ENCODE data around the gene OTOF. TPM values are rescaled to one million over a fixed set of nuclear protein-coding genes. Genes with fewer than 3 reads are reported as not detected.

Gene OTOF
- total and polyA plus RNA-seq, 9 of the 15 experiments (the other 6 are each of a cell fraction or from before 2014, with no cell fraction given) = 0.03 to 0.11 (median 0.06) TPM; not detected in 5

GRCh38 chr2:26460613-26461031 lies 17.3 kb downstream of the OTOF start (continued):
- no peak for TF ChIP-seq AFF4 (CRISPR knock-in tag; IDR thresholded peaks at IDR 0.05)
- no peak for TF ChIP-seq ZBTB43 (CRISPR knock-in tag; IDR thresholded peaks at IDR 0.05)
- TF ChIP-seq TBP (optimal IDR thresholded peaks at IDR 0.05; ENCODE audit: low read depth, low read length) = no peak
- no peak for TF ChIP-seq TRIM24 (IDR thresholded peaks at IDR 0.05)
- TF ChIP-seq DIDO1 (tag; IDR thresholded peaks at IDR 0.05; ENCODE audit: low read depth) = no peak
- no peak for TF ChIP-seq HIVEP1 (CRISPR knock-in tag; IDR thresholded peaks at IDR 0.05)
- TF ChIP-seq TCF15 (CRISPR knock-in tag; IDR thresholded peaks at IDR 0.05) = no peak
- no peak for TF ChIP-seq ZNF121 (CRISPR knock-in tag; conservative IDR thresholded peaks at IDR 0.05)
